Retinal pigment epithelial cell (primary cell): ENCODE results near the gene NEXN.

Experiments
- DNase-seq: peaks from one replicate; pipeline ENCODE4 v3.0.0-alpha.2; 2010; ENCODE audit warnings: low read depth
- H3K4me3 ChIP-seq: 2 replicates; pipeline ENCODE4 v1.5.1; 2011; ENCODE audit warnings: mild to moderate bottlenecking, low read length, control low read depth, moderate library complexity
- TF ChIP-seq, protein P1 (sequence below): conservative IDR thresholded peaks from 2 replicates; pipeline ENCODE4 v1.5.1; 2011; ENCODE audit warnings: low read depth, low read length, control low read depth, inconsistent platforms

NEXN gene

DNA sequence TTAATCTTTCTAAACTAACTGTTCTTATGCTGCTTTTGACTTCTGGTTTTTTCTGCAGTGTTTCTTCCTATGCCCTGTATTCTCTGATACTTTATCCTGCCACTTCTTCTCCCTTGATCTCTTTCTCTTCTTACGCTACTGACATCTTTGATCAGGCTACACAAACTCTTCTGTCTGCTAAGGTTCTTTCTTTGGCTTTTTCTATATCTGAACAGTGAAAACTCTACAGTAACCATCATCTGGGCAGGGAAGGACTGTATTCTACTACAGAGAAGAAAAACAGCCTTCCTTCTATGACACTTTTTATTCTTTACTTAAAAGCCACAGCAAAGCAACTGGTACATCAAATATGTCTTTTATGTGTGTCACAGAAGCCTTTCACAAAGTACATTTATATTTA, 7.4 kb upstream of the NEXN start:
- TF ChIP-seq, protein P1, sequence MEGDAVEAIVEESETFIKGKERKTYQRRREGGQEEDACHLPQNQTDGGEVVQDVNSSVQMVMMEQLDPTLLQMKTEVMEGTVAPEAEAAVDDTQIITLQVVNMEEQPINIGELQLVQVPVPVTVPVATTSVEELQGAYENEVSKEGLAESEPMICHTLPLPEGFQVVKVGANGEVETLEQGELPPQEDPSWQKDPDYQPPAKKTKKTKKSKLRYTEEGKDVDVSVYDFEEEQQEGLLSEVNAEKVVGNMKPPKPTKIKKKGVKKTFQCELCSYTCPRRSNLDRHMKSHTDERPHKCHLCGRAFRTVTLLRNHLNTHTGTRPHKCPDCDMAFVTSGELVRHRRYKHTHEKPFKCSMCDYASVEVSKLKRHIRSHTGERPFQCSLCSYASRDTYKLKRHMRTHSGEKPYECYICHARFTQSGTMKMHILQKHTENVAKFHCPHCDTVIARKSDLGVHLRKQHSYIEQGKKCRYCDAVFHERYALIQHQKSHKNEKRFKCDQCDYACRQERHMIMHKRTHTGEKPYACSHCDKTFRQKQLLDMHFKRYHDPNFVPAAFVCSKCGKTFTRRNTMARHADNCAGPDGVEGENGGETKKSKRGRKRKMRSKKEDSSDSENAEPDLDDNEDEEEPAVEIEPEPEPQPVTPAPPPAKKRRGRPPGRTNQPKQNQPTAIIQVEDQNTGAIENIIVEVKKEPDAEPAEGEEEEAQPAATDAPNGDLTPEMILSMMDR = no peak
- no peak for DNase-seq
- no peak overlapping the region for H3K4me3 ChIP-seq

DNA sequence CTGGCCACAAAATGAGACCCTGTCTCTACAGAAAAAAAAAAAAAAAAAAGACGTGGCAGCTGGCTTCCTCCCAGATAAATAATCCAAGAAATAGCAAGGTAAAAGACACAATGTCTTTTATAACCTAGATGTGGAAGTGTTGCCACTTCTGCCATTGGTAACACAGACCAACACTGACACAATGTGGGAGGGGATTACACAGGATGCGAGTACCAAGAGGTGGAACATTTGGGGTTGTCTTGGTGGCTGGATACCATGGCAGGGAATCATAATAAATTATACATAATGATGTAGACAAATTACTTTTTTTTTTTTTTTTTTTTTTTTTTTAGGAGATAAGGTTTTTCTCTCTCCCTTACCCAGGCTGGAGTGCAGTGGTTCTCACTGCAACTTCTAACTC, 6.0 kb upstream of the NEXN start:
- no peak for DNase-seq
- H3K4me3 ChIP-seq = no peak overlapping the region
- TF ChIP-seq, protein P1 = no peak

DNA sequence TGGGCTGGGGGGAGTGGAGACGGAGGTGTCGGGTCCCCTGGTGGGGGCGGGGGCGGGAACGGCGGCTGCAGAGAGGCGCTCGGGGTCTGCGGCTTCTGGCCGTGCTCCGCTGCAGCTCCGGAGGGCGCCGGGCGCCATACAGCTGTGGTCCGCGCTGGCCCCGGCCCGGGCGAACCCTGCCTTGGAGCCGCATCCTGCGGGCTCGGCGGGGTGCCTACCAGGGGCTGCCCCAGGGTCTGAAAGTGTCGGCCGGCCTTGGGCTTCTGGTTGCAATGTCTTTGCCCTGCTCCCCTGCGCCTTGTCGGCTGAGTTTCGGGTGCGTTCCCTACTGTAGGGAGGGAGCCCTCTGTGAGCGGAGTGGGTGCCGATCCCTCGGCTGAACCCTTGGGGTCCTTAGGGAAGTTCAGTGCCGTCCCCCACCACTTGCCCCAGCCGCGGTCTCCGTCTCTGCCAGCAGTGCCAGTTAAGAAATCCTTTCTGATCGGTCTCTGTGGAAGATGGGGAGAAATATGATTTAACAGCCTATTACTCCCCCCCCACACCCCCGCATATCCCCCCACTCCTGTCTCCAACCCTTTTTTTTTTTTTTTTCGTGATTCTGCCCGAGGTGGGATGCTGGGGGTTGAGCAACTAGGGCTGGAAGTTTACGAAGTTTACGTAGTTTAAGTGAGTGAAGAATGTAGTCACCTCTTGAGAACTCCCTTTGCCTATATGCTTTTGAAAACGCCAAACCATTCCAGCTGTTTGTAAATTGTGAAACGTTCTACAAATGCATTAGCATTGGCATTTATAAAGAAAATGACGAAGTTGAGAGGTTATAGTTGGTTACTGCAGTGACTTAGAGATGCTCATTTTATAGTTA, 588 bp downstream of the NEXN start:
- TF ChIP-seq, protein P1 = no peak
- DNase-seq = no peak
- peak overlapping the region; percentile 92 for H3K4me3 ChIP-seq

DNA sequence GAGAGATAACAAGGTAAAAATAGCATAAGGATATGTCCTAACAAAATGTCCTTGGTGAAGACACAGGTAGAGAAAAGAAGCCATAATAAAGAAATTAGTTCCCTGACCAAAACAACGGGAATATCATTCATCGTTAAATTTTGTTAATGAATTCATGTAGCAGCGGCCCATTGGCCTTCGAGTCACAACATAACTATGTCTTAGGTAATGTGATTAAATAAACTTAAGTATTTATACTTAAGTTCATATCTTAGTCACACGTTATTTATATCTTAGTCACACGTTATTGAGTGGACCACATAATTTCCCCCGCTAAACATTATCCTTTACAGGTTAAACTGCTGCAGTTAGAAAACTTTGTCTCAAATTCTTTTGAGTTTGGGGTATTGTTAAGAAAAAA, 1.2 kb downstream of the NEXN start:
- TF ChIP-seq, protein P1 = no peak
- DNase-seq = peak; percentile 57
- H3K4me3 ChIP-seq = peak overlapping the region; percentile 92

DNA sequence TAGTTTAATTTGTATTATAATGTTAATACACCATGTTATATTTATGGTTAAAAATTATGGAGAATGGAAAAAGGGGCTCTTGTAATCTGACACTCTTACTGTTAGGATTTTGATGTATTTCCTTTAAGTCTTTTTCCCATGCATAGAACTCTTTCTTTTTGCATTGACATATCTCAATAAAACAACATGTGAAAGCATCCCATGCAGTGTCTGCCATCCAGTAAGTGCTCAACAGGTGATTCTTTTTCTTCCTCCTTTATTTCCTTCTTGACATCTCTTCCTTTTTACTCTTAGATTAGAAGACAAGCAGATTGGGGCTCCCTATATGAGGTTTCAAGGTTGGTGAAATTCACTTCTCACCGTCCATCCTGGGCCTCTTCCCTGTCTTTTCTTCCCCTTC, 2.8 kb downstream of the NEXN start:
- H3K4me3 ChIP-seq = no peak overlapping the region
- TF ChIP-seq, protein P1 = no peak

DNA sequence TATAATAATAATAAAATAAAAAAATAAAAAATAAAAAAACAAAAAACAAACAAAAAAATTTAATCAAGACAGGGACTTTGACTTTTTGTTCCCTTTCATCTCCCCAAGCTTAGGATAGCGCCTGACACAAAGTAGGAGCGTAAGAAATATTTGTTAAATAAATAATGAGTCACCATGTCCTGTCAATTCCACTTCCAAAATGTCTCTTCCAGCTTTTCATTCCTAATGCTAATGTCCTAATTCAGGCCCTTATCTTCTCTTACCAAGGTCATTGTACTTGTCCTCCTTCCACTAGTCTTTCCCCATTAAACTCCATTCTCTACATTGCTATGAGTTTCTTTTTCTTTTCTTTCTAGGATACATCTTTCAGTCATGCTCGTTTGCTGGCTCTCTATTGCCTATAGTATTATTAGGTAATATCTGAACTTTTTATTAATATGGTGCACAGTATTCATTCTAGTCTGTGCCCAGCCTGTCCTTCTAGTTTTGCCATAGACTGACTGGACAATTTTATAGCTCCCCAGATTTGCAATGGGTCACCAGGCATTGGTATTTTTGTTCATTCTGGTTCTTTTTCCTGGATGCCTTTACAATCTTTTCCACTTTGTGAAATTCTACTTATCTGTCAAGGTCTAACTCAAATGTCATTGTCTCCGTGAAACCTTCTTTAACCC, 11.4 kb downstream of the NEXN start:
- no peak for DNase-seq
- TF ChIP-seq, protein P1 = no peak

More for the DNA sequence above, 2.8 kb downstream of the NEXN start:
- DNase-seq = no peak

DNA sequence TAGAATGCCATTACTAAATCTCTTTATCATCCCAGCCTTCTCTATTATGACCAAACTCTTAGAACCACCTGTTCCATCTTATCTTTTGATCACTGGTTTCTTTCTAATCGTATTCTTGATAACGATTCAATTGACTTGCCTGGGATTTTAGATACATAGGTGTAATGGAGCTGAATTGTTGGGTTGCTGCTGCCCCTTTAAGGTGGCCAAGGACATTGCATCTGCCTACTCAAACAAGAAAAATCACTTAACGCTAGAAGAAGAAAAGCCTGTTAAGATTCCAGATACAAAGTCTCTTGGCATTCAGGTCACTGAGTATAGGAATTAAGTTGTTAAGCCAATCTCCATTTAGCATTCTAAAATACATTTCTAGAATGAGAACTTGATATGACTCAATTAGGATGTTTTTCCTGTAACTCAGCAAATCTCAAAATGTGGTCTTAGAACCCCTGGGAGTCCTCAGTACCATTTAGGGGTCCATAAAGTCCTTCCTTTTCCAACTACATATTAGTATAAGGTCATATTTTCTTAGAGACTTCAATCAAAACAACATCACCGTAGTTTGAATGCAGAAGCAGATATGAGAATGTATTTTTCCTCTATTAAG, 12.4 kb downstream of the NEXN start:
- DNase-seq = peak; percentile 37
- H3K4me3 ChIP-seq = no peak overlapping the region
- TF ChIP-seq, protein P1 = peak; percentile 81

More for the DNA sequence above, 11.4 kb downstream of the NEXN start:
- H3K4me3 ChIP-seq = no peak overlapping the region
